ENCODE measurements around the gene PHACTR1. TPM values are rescaled to one million over a fixed set of nuclear protein-coding genes. Genes with fewer than 3 reads are reported as not detected.

The PHACTR1 gene
- total RNA-seq, 4 donors from 2014 or later = 12.6 to 17.7 (median 17.1) TPM

DNA sequence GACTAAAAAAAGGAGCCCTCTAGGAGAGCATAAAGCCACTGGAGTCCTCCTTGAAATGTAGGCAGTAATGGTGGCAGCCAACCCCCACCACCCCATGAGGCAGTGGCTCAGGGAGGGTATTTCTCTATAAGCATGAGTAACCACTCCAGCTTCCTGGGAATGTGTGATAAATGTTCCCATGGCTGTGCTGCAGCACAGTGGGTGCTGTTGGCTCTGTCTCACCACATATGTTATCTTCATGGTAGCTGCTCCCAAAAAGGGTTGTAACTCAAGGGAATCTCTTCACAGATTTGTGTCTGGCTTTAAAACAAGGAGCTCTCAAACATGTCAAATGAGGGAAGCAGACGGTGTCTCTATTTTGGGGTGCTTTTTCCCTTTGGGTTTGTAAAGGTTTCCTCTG, 7.5 kb upstream of the PHACTR1 start:
- DNase-seq (ENCODE audit: low spot score) (no peak), ATAC-seq (ENCODE audit: low FRiP score) (no peak)
- TF ChIP-seq, protein P1, sequence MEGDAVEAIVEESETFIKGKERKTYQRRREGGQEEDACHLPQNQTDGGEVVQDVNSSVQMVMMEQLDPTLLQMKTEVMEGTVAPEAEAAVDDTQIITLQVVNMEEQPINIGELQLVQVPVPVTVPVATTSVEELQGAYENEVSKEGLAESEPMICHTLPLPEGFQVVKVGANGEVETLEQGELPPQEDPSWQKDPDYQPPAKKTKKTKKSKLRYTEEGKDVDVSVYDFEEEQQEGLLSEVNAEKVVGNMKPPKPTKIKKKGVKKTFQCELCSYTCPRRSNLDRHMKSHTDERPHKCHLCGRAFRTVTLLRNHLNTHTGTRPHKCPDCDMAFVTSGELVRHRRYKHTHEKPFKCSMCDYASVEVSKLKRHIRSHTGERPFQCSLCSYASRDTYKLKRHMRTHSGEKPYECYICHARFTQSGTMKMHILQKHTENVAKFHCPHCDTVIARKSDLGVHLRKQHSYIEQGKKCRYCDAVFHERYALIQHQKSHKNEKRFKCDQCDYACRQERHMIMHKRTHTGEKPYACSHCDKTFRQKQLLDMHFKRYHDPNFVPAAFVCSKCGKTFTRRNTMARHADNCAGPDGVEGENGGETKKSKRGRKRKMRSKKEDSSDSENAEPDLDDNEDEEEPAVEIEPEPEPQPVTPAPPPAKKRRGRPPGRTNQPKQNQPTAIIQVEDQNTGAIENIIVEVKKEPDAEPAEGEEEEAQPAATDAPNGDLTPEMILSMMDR (IDR thresholded peaks at IDR 0.05) = no peak

DNA sequence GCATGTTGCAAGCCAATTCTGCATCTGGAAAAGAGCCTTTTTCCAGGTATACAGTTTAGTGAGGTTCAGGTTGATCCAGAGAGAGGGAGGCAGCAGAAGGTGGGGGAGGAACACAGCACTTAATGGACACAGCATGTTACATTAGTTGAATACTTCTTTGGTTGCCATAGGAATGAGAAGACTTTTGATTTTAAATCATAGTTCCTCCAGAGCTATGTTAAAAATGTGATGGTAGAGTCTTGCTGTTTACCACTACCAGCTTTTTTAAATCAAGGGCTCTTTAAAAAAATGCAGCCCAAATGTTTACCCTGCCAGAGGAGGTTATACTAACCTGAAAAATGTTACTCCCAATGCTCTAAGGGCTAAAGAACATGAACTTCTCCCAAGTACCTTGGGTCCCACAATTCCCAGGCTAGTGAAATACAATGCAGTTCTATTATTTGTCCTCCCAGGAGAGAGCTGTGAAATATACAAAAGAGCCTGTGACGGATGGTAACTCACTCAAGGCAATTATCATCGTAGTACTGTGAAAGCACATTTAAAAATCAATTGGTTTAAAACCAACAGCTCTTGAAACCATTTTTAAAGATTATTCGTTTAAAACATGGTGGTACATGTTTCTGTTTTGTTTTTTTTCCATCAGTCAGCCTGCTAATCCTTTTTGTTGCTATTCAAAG, 6.9 kb upstream of the PHACTR1 start:
- no peak for ATAC-seq (ENCODE audit: low FRiP score)
- no peak for DNase-seq (ENCODE audit: low spot score)
- TF ChIP-seq, protein P1 (IDR thresholded peaks at IDR 0.05) = no peak

DNA sequence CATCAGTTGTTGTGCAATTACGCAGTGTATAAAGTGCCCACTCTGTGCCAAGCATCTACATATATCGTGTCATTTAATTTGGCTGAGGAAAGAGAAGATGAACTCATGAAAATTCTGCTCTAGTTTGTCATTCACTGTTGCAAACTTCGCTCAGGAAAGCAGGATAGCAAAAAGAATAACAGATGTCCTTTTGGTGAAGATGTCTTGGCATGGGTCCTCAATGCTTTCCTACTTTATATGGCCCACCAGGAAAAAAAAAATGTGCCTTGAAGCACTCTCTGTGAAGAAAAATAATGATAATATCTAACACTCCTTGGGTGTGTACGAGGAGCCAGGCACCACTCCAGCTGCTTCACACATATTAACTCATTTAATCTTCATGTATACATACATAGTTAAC, 5.6 kb upstream of the PHACTR1 start:
- ATAC-seq (ENCODE audit: low FRiP score) = no peak
- DNase-seq (ENCODE audit: low spot score) = no peak
- TF ChIP-seq, protein P1 (IDR thresholded peaks at IDR 0.05) = no peak

DNA sequence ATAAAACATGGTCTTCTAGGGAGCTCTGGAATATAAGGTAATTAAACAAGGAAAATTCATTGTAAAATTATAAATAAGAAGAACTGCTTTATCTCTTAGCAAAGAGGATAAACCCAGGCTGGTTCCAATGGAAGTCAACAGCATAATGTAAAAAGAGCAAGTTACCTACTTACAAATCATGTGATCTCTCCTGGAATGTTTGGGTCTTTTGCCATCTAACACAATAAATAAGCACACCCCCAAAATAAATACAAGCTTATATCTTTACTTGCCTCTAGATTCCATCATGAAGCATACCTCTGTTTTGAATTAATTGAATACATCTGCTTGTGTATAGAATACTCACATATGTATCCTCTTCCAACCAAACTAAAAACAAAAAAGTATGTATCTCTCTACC, 2.5 kb upstream of the PHACTR1 start:
- ATAC-seq (ENCODE audit: low FRiP score) (no peak), DNase-seq (ENCODE audit: low spot score) (no peak)
- TF ChIP-seq, protein P1 (IDR thresholded peaks at IDR 0.05) = no peak

DNA sequence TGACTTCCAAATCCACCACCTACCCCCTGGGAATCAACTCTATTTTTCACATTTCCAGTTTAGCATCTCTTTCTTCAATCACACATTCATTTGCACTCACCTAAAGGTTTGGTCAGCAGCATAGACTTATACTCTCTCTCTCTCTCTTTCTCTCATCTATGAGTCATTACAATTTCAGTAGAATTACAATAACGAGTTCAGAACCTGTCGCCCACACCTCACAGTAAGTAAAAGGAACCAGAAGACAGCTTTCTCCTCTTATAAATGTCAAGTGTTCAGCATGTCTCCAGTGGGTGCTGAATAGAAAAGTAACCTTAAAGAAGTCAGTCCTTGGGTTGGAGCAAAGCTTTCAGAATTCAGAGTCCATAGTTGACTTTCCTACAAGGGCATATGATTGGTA, 1.1 kb upstream of the PHACTR1 start:
- DNase-seq (ENCODE audit: low spot score) (no peak), ATAC-seq (ENCODE audit: low FRiP score) (no peak)
- TF ChIP-seq, protein P1 (IDR thresholded peaks at IDR 0.05) = no peak

DNA sequence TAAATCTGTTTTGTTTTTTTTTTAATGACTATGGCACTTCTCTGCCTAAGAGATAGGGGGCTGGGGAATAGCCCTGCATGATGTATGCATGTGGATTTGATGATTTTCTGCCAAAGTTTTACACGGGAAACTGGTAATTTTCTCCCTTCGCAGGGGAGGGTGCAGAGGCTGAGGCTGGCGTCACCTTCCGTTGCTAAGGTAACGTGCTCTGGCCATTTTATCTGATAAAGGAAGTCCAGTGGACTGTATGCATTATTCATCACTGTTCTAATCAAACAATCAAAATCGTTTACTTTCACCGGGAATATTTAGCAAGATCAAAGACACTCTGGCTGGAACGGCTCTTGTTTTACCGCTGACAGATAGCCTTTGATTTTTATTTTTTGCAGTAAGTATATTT, 789 bp downstream of the PHACTR1 start:
- no peak for DNase-seq (ENCODE audit: low spot score)
- no peak for ATAC-seq (ENCODE audit: low FRiP score)
- TF ChIP-seq, protein P1 (IDR thresholded peaks at IDR 0.05) = no peak

DNA sequence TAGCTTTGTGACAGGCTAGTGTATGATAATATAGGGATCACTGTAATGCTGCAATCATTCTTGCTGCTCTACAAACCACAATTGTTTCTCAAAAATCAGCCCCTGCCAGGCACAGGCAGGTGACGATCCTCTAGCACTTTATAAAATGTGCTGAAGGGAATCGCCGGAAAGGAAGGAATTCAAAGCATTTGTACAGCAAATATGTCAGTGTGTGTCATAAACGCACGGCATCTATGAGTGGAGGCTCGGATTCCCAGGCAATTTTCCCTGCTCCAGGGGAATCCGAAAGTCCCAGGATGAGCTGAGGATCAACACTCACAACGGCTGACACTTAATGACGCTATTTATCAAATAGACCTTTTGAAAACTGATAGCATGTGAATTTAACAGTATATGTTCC, 1.4 kb downstream of the PHACTR1 start:
- TF ChIP-seq, protein P1 (IDR thresholded peaks at IDR 0.05) = no peak
- no peak for DNase-seq (ENCODE audit: low spot score)
- ATAC-seq (ENCODE audit: low FRiP score) = no peak
